Parathyroid adenoma (tissue), 2 donors: Measurements from ENCODE around the gene SEMA6B.
A peak's percentile ranks its signal among the peaks of the same experiment; 100 is the strongest.

Source experiments
- H2AFZ ChIP-seq: fragments of 300-600 bp; sonication (generic); one replicate; pipeline ENCODE4 v1.7.0; 2017; ENCODE audit warnings: antibody characterized with exemption, mild to moderate bottlenecking
- H3K27ac ChIP-seq: fragments of 300-600 bp; sonication (generic); one replicate; pipeline ENCODE4 v1.7.0; 2017
- H3K27me3 ChIP-seq: fragments of 300-600 bp; sonication (generic); one replicate; pipeline ENCODE4 v1.7.0; 2017; ENCODE audit warnings: low read length; ENCODE audit not compliant: control insufficient read depth, insufficient read depth
- H3K36me3 ChIP-seq: fragments of 300-600 bp; sonication (generic); one replicate; pipeline ENCODE4 v1.7.0; 2017; ENCODE audit warnings: low read length; ENCODE audit not compliant: control insufficient read depth, insufficient read depth
- H3K4me1 ChIP-seq: fragments of 300-600 bp; sonication (generic); one replicate; pipeline ENCODE4 v1.7.0; 2017; ENCODE audit warnings: control low read depth
- H3K4me2 ChIP-seq: fragments of 300-600 bp; sonication (generic); one replicate; pipeline ENCODE4 v1.7.0; 2017; ENCODE audit warnings: low read length
- H3K4me3 ChIP-seq: fragments of 300-600 bp; sonication (generic); one replicate; pipeline ENCODE4 v1.7.0; 2017; ENCODE audit warnings: low read depth, low read length
- H3K79me2 ChIP-seq: fragments of 300-600 bp; sonication (generic); one replicate; pipeline ENCODE4 v1.7.0; 2017; ENCODE audit warnings: control low read depth
- H3K9ac ChIP-seq: fragments of 300-600 bp; sonication (generic); one replicate; pipeline ENCODE4 v1.7.0; 2017; ENCODE audit warnings: mild to moderate bottlenecking
- H3K9me3 ChIP-seq: fragments of 300-600 bp; sonication (generic); one replicate; pipeline ENCODE4 v1.7.0; 2017; ENCODE audit warnings: low read length; ENCODE audit not compliant: control insufficient read depth
- TF ChIP-seq, protein P1 (sequence below): fragments of 300-600 bp; sonication (generic); IDR thresholded peaks from one replicate; pipeline ENCODE4 v1.7.0; 2017; ENCODE audit warnings: antibody characterized with exemption, mild to moderate bottlenecking
- donor health status: primary hyperparathyroidism.

Gene SEMA6B

DNA sequence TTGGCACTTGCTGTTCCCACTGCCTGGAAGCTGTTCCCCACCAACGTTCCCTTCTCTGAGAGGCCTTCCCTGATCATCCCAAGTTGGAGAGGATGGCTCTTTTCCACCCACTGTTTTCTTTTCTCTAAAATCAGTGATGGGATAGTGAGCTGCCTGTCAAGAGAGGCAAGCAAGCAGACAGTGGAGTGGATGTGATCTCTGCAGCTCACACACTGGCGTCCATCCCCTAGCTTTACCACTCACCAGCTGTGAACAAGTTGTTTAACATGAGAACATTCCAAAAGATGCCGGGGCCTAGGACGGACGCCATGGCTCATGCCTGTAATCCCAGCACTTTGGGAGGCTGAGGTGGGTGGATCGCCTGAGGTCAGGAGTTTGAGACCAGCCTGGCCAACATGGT lies 28.0 kb upstream of the SEMA6B start:
- no peak overlapping the region for H3K27ac ChIP-seq
- no peaks in the 10 kb centered on the region for H3K27me3 ChIP-seq
- no peaks in the 10 kb centered on the region for H3K4me1 ChIP-seq
- H3K4me2 ChIP-seq, result no peak overlapping the region
- H3K9me3 ChIP-seq, result no peaks in the 10 kb centered on the region
- no peak overlapping the region for H3K9ac ChIP-seq
- H3K36me3 ChIP-seq, result no peaks in the 10 kb centered on the region
- no peak overlapping the region for H3K4me3 ChIP-seq
- TF ChIP-seq, protein P1, sequence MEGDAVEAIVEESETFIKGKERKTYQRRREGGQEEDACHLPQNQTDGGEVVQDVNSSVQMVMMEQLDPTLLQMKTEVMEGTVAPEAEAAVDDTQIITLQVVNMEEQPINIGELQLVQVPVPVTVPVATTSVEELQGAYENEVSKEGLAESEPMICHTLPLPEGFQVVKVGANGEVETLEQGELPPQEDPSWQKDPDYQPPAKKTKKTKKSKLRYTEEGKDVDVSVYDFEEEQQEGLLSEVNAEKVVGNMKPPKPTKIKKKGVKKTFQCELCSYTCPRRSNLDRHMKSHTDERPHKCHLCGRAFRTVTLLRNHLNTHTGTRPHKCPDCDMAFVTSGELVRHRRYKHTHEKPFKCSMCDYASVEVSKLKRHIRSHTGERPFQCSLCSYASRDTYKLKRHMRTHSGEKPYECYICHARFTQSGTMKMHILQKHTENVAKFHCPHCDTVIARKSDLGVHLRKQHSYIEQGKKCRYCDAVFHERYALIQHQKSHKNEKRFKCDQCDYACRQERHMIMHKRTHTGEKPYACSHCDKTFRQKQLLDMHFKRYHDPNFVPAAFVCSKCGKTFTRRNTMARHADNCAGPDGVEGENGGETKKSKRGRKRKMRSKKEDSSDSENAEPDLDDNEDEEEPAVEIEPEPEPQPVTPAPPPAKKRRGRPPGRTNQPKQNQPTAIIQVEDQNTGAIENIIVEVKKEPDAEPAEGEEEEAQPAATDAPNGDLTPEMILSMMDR, result no peak
- H2AFZ ChIP-seq, result no peak overlapping the region
- H3K79me2 ChIP-seq, result no peaks in the 10 kb centered on the region

DNA sequence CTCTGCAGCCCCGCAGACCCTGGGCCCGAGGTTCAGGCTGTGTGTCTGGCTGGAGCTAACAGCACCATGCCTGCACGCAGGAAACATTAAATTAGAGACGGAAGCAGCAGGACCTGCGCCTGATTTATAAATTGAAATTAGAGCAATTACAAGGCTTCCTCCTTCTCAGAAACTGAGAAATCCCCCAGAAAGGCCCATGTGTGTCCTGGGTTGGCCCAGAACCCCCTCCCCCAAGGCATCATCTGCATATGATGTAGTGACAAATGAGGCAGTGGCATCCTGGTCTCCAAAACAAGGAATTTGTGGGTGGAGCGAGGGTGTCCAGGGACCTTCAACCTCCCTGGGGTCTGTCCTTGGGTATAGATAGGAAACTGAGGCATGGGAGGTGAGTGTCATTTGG lies 27.2 kb upstream of the SEMA6B start:
- Histone ChIP-seq H3K4me1 (no peaks in the 10 kb centered on the region), H3K27ac (no peak overlapping the region), H3K36me3 (no peaks in the 10 kb centered on the region), H3K4me2 (no peak overlapping the region), H3K9me3 (no peaks in the 10 kb centered on the region), H3K9ac (no peak overlapping the region), H3K79me2 (no peaks in the 10 kb centered on the region), H3K27me3 (no peaks in the 10 kb centered on the region), H2AFZ (no peak overlapping the region), H3K4me3 (no peak overlapping the region)
- TF ChIP-seq, protein P1, result no peak

DNA sequence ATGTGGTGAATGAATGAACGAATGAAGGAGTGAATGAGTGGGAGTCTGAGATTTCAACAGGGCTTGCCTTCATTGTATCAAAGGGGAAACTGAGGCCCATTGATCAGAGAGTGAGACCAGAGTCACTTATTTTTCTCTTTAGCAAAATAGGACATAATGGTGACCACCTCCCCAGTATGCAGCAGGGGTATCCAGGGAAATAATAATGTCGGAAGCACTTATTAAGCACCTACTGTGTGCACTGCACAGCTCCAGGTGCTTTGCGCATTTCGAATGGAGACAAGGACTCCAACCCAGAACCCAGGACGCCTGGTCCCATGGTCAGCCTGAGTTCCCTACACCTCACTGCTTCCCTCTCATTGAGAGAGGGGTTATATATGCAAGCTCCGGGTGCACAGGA lies 26.8 kb upstream of the SEMA6B start:
- H3K9ac ChIP-seq, result no peak overlapping the region
- H3K4me3 ChIP-seq, result no peak overlapping the region
- H3K9me3 ChIP-seq, result no peaks in the 10 kb centered on the region
- H3K79me2 ChIP-seq, result no peaks in the 10 kb centered on the region
- H3K36me3 ChIP-seq, result no peaks in the 10 kb centered on the region
- H3K27ac ChIP-seq, result no peak overlapping the region
- H3K4me1 ChIP-seq, result no peaks in the 10 kb centered on the region
- H3K4me2 ChIP-seq, result no peak overlapping the region
- H2AFZ ChIP-seq, result no peak overlapping the region
- TF ChIP-seq, protein P1, result no peak
- H3K27me3 ChIP-seq, result no peaks in the 10 kb centered on the region

DNA sequence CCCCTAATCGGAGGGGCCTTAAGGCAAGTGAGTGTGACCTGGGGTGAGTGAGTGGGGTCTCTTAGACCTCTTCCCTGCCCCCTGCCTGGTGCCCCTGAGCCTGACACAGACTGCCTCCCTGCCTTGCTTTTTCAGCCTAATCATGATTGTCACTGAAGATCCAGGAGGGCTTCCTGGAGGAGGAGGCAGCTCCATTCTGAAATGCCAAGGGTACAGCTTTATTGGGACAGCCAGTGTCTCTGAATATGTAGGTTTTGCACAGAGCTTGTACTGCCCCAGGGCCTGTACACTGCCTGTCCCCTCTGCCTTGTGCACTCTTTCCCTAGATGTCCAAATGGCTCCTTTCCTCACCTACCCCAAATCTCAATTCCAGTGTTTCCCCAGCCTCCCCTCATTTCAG lies 26.1 kb upstream of the SEMA6B start:
- Histone ChIP-seq H3K4me2 (no peak overlapping the region), H3K9me3 (no peaks in the 10 kb centered on the region), H3K4me1 (no peaks in the 10 kb centered on the region), H3K27me3 (no peaks in the 10 kb centered on the region), H3K27ac (no peak overlapping the region), H3K79me2 (no peaks in the 10 kb centered on the region), H2AFZ (no peak overlapping the region), H3K4me3 (no peak overlapping the region), H3K9ac (no peak overlapping the region), H3K36me3 (no peaks in the 10 kb centered on the region)
- TF ChIP-seq, protein P1, result no peak

DNA sequence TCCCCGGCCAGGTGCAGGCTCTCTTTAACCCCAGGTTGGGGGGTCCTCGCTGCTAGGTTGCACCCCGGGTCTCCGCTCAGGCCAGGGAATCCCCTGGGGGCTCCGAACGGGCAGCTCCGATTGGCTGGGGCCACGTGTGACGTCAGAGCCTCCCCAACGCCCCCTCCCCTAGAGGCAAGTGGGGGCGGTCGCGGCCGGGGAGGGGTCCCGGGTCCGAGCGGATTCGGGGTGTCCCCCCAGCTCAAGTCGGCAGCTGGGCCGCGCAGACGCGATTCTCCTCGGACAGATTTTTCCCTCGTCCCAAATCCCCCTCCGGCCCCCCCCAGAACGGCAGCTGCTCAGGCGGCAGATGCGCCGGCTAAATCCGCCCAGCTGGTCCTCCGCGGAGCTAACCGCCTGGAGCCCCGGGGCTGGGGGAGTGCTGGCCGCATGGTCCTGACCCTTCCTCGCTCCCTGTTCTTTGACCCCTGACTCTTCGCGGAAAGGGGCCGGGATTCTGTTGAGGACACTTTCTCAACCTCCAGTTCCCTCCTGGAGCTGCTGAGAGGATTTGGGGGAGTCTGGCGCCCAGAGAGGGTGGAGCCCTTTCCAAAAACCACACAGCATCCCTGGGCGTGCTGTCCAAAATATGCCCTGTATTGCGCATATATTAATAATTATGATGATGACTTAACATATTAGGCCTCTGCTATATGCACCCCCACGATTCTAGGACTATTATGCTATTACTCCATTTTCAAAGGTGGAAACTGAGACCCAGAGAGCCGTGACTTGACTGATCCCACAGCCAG lies 25.4 kb upstream of the SEMA6B start:
- Histone ChIP-seq H3K4me2 (peak overlapping the region; percentile 80), H3K27ac (no peak overlapping the region), H3K4me3 (peak overlapping the region; percentile 63), H3K4me1 (no peaks in the 10 kb centered on the region), H3K9me3 (no peaks in the 10 kb centered on the region), H3K36me3 (no peaks in the 10 kb centered on the region), H3K9ac (no peak overlapping the region), H3K79me2 (no peaks in the 10 kb centered on the region), H3K27me3 (no peaks in the 10 kb centered on the region), H2AFZ (peak overlapping the region; percentile 65)
- TF ChIP-seq, protein P1, result no peak
